Measurements from ENCODE around the gene RAD51B. TPM values are rescaled to one million over a fixed set of nuclear protein-coding genes. Genes with fewer than 3 reads are reported as not detected.

Gene RAD51B
- total RNA-seq, 4 donors from 2014 or later = 6.2 to 39.9 (median 12.9) TPM

DNA sequence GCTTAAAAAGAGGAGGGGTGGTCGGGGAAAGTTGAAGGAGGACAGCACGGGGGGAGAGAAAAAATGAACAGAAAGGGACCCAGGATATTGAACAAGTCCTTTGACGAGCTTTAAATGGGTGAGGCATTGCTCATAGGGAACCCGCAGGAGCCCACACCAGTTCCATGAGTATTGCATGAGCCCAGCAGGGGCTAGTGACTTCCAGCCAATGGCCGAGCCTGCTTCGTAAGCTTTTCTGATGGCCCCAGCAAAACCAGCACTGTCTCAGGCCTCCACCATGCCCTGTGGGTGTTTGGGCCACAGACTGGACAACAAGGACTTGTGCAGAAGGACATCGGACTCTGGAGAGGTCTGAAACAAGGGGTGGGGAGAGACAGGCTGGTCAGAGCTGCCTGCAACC is 863.7 kb downstream of the RAD51B start:
- TF ChIP-seq CTCF (IDR thresholded peaks at IDR 0.05) = no peak
- TF ChIP-seq POLR2A (IDR thresholded peaks at IDR 0.05) = no peak
- H3K27me3 ChIP-seq = no peaks in the 10 kb centered on the region
- intact Hi-C loops (cut with DNase I) = no loop called here

DNA sequence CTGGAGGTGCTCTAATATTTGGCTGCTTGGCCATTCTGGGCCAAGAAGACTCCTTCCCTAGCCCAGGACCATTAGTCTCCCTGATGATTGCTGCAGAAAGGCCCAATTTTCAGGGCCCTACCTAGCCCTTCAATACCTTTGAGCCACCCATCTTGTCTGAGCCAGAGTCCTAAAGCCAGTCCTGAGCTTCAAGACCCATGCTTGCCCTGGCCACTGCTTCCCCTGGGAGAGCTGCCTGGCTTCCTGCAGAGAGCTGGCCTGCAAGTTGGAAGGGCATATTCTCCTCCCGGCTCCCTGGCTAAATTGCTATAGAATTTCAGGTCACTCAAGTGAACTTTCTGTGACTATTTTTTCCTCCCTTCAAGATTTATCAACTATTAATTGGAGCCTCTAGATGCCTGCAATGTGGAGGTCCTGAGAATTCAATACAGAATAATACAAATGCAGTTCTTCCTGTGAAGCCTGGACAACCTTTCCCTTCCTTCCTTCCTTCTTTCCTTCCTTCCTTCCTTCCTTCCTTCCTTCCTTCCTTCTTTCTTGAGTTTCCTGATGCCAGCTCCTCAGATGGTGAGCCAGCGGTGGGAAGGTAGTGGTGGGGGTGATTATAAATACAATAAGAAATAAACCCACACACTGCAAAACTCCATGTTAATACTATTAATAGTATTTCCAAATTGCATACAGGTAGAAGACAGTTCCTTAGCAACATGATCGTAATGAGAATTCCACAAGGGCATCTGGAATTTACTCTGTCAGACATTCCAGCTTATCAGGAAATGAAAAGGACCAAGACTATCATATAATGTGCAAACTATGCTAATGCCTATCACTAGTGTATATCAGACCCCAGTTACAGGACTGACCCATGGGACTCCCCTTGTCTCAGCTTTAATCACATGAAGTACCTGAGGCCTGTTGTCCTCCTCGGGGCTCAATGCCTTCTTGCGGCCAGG is 865.2 kb downstream of the RAD51B start:
- Histone ChIP-seq H3K27me3 (no peaks in the 10 kb centered on the region), H3K9me3 (no peaks in the 10 kb centered on the region), H3K4me1 (peaks cover 46 to 90% (median 72%) of the 10 kb centered on the region in 3 donors), H3K36me3 (no peaks in the 10 kb centered on the region), H3K27ac (peak overlapping the region; percentile 61 to 93 (median 85)), H3K4me3 (no peak overlapping the region)
- no peak for TF ChIP-seq POLR2A (IDR thresholded peaks at IDR 0.05)
- TF ChIP-seq CTCF (IDR thresholded peaks at IDR 0.05) = no peak
- intact Hi-C loops (cut with DNase I) = no loop called here
- 66 to 83% methylated on average over 5 of the region's 5 CpGs for WGBS, 2 donors
- DNase-seq = no peak

More for the DNA sequence above, 863.7 kb downstream of the RAD51B start:
- no peak for DNase-seq
- H3K9me3 ChIP-seq = no peaks in the 10 kb centered on the region
- WGBS, 2 donors = 33 to 62% methylated on average over 6 to 7 of the region's 7 CpGs
- no peaks in the 10 kb centered on the region for H3K36me3 ChIP-seq
- no peak overlapping the region for H3K4me3 ChIP-seq
- H3K27ac ChIP-seq = peak overlapping the region; percentile 65 to 93 (median 85)
- H3K4me1 ChIP-seq = peaks cover 41 to 87% (median 65%) of the 10 kb centered on the region in 3 donors

DNA sequence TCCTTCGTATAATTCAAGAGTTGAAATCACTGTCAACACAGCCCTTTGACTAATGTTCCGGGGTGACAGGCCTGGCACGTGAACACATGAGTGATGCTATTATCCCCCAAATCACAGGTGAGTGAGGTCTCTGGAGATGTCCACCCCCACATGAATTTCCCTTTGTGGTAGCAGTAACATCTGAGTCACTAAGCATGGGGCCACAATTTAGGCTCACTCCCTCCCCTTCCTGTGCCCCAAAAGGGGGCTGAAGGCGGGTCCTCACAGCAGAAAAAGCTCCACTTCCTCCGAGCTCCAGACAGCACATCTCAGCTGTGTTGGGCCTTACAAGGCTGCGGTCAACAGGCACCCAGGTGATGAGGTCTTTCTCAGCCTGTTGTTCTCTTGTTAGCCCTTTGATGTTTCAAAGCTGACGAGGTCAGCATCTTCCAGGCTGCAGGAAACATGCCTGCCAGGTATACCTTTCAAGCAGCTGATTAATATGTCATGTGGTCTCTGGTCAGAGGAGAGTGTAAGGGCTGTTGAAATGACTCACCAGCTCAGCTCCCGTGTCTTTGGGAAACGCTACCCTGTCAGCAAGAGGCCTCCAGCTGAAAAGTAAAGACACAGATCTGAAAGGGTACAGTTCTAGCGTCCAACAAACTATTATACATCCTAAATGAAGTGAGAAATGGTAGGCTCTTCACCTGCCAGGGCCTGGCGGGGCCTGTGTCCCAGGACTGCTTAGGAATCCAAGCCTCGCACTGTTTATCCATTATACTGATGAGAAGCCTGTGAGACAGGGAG is 866.0 kb downstream of the RAD51B start:
- WGBS, 2 donors = 26 to 32% methylated on average over 9 to 12 of the region's 12 CpGs
- no peaks in the 10 kb centered on the region for H3K27me3 ChIP-seq
- H3K4me1 ChIP-seq = peaks cover 43 to 89% (median 69%) of the 10 kb centered on the region in 3 donors
- peak; percentile 17 for DNase-seq
- intact Hi-C loops (cut with DNase I) = no loop called here
- H3K4me3 ChIP-seq = no peak overlapping the region
- H3K36me3 ChIP-seq = no peaks in the 10 kb centered on the region
- TF ChIP-seq CTCF (IDR thresholded peaks at IDR 0.05) = no peak
- TF ChIP-seq POLR2A (IDR thresholded peaks at IDR 0.05) = no peak
- H3K27ac ChIP-seq = peak overlapping the region; percentile 59 to 93 (median 64)
- H3K9me3 ChIP-seq = no peaks in the 10 kb centered on the region

GRCh38 chr14:68686205-68686465 is 866.6 kb downstream of the RAD51B start:
- H3K9me3 ChIP-seq = no peaks in the 10 kb centered on the region
- peaks cover 38 to 84% (median 63%) of the 10 kb centered on the region in 3 donors for H3K4me1 ChIP-seq
- no peaks in the 10 kb centered on the region for H3K36me3 ChIP-seq
- intact Hi-C loops (cut with DNase I) = no loop called here
- no peak for DNase-seq
- H3K4me3 ChIP-seq = no peak overlapping the region
- H3K27me3 ChIP-seq = no peaks in the 10 kb centered on the region
- H3K27ac ChIP-seq = peak overlapping the region; percentile 59 to 93 (median 64)
- WGBS, 2 donors = 80 to 86% methylated on average over 1 of the region's 1 CpG
- TF ChIP-seq CTCF (IDR thresholded peaks at IDR 0.05) = no peak
- TF ChIP-seq POLR2A (IDR thresholded peaks at IDR 0.05) = no peak

DNA sequence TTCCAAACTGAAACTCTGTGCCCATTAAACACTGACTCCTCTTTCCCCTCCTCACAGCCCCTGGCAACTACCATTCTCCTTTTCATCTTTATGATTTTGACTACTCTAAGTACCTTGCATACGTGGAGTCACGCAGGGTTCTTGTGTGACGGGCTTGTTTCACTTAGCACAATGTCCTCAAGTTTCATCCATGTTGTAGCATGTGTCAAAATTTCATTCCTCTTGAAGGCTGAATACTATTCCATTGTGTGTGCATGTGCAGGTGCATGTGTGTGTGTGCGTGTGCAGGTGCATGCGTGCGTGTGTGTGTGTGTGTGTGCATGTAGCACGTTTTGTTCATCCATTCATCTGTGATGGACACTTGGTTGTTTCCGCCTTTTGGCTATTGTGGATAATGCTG is 867.1 kb downstream of the RAD51B start:
- 83 to 84% methylated on average over 6 to 8 of the region's 8 CpGs for WGBS, 2 donors
- no peaks in the 10 kb centered on the region for H3K36me3 ChIP-seq
- no peak overlapping the region for H3K4me3 ChIP-seq
- H3K4me1 ChIP-seq = peaks cover 32 to 78% (median 57%) of the 10 kb centered on the region in 3 donors
- TF ChIP-seq CTCF (IDR thresholded peaks at IDR 0.05) (no peak), POLR2A (IDR thresholded peaks at IDR 0.05) (no peak)
- intact Hi-C loops (cut with DNase I) = no loop called here
- no peaks in the 10 kb centered on the region for H3K27me3 ChIP-seq
- no peak for DNase-seq
- H3K9me3 ChIP-seq = no peaks in the 10 kb centered on the region
- H3K27ac ChIP-seq = peak overlapping the region in 1 of 4 donors; percentile 59
